GM12891 (cell line): Measurements from ENCODE around the gene TEX51.

Experiments
- POLR2A ChIP-seq: IDR thresholded peaks from 2 replicates; pipeline ENCODE4 v1.6.1; 2011; ENCODE audit warnings: low read depth, low read length, control low read depth
- POLR2AphosphoS5 ChIP-seq: IDR thresholded peaks from 2 replicates; pipeline ENCODE4 v1.6.1; 2011; ENCODE audit warnings: low read depth, low read length, control low read depth
- TAF1 ChIP-seq: IDR thresholded peaks from 2 replicates; pipeline ENCODE4 v1.6.1; 2011; ENCODE audit warnings: low read depth, low read length, control low read depth

- TF ChIP-seq POLR2AphosphoS5 (no peak), POLR2A (no peak), TAF1 (no peak)
Measured at GRCh38 chr2:126898636-126899035, at the start of gene TEX51.
